ENCODE data around the gene NPTX2.

DNA sequence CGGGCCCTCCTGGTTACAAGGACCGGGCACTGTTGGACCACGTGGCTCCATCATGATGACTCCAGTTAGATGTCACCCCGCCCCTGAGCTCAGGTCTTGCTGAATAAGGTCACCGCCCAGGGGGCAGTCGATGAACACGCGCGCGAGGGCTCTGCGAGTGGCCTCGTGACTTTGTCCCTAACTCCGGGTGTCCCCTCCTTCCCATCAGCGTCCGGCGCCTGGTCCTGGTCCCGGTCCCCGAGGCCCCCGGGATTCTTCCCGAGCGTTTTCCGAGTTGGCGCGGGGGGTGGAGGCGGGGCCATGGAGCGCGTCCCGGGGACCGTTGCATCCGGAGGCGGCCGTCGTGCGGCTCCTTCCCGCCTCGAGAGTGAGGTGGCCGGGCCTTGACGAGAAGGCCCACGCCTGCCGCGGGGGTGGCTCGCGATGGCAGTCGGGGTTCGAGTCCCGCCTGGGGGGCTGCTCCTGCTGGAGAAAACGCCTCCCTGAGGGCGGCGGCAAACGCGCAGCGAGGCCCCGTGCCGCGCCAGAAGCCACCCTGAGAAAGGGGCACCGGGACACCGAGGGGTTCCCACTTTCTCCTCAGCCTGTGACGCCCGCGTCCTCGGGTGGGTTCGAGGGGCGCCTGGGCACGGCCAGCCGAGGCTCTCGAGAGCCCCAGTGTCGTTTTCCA, 569 bp upstream of the NPTX2 start:
- TF ChIP-seq, protein P1, sequence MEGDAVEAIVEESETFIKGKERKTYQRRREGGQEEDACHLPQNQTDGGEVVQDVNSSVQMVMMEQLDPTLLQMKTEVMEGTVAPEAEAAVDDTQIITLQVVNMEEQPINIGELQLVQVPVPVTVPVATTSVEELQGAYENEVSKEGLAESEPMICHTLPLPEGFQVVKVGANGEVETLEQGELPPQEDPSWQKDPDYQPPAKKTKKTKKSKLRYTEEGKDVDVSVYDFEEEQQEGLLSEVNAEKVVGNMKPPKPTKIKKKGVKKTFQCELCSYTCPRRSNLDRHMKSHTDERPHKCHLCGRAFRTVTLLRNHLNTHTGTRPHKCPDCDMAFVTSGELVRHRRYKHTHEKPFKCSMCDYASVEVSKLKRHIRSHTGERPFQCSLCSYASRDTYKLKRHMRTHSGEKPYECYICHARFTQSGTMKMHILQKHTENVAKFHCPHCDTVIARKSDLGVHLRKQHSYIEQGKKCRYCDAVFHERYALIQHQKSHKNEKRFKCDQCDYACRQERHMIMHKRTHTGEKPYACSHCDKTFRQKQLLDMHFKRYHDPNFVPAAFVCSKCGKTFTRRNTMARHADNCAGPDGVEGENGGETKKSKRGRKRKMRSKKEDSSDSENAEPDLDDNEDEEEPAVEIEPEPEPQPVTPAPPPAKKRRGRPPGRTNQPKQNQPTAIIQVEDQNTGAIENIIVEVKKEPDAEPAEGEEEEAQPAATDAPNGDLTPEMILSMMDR (IDR thresholded peaks at IDR 0.05) = no peak
- TF ChIP-seq POLR2A (IDR thresholded peaks at IDR 0.05) = no peak

Data from right lobe of liver (tissue), 4 donors.